Central memory CD8-positive, alpha-beta T cell (primary cell): Measurements from ENCODE around the gene GSX2.
"Not testable (repeated sequence)": the region's sequence is repeated elsewhere in the genome, so short reads cannot be mapped to it uniquely, and the experiment has no call there.

Experiments
- ATAC-seq: fragments of 150-1000 bp; cut with Tn5 transposase; replicated peaks from 2 replicates; pipeline ENCODE4 v1.10.0; 2022; ENCODE audit warnings: mild to moderate bottlenecking, moderate FRiP score, moderate number of reproducible peaks; ENCODE audit not compliant: poor library complexity, severe bottlenecking; ENCODE audit errors: extremely low read depth
- DNase-seq, 2 donors: peaks; one replicate each; pipeline ENCODE4 v3.0.0; 2021; ENCODE audit warnings: low spot score in 2 of 2
- H3K27ac Mint-ChIP-seq: one replicate; pipeline ENCODE4 v1.8.0; 2022; ENCODE audit warnings: low read depth, mild to moderate bottlenecking, moderate library complexity, mixed read lengths
- H3K27me3 Mint-ChIP-seq: one replicate; pipeline ENCODE4 v1.8.0; 2022; ENCODE audit warnings: mixed read lengths
- H3K36me3 Mint-ChIP-seq: one replicate; pipeline ENCODE4 v1.8.0; 2022; ENCODE audit warnings: mild to moderate bottlenecking, moderate library complexity, mixed read lengths; ENCODE audit not compliant: insufficient read depth
- H3K4me1 Mint-ChIP-seq: one replicate; pipeline ENCODE4 v1.8.0; 2022; ENCODE audit warnings: mixed read lengths
- H3K4me3 Mint-ChIP-seq: one replicate; pipeline ENCODE4 v1.8.0; 2022; ENCODE audit warnings: mild to moderate bottlenecking, moderate library complexity, mixed read lengths
- H3K9me3 Mint-ChIP-seq: one replicate; pipeline ENCODE4 v1.8.0; 2022; ENCODE audit warnings: mixed read lengths

Gene GSX2

GRCh38 chr4:54099287-54099747 is 646 bp upstream of the GSX2 start:
- H3K4me1 Mint-ChIP-seq: peaks cover 28% of the 10 kb centered on the region

DNA sequence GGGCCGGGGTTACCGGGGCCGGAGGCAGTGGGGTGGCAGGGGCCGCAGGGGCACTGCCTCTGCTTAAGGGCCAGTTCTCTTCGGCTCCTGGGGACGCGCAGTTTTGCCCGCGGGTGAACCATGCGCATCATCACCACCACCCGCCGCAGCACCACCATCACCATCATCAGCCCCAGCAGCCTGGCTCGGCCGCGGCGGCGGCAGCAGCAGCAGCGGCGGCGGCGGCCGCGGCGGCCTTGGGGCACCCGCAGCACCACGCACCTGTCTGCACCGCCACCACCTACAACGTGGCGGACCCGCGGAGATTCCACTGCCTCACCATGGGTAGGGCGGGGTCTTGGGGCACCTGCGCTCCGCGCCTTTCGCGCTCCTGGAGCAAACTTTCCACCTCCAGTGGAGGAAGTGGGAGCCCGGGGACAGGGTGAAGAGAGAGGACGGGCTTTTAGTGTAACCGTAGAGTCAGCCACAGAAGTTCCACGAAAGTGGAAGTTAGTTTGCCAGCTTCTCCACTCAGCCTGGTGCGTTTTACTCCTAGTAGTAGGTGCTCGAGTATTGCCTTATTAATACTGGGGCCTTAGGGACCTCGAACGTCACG is 729 bp downstream of the GSX2 start:
- DNase-seq (no peak), ATAC-seq (peak; percentile 46)
- H3K9me3 Mint-ChIP-seq: no peaks in the 10 kb centered on the region
- H3K27ac Mint-ChIP-seq: no peak overlapping the region
- peaks cover 28% of the 10 kb centered on the region for H3K4me1 Mint-ChIP-seq
- H3K36me3 Mint-ChIP-seq: peaks cover 2% of the 10 kb centered on the region
- H3K27me3 Mint-ChIP-seq: peaks cover 97% of the 10 kb centered on the region
- peak overlapping the region; percentile 65 for H3K4me3 Mint-ChIP-seq

More at GRCh38 chr4:54099287-54099747, 646 bp upstream of the GSX2 start:
- H3K36me3 Mint-ChIP-seq: peaks cover 2% of the 10 kb centered on the region
- peak overlapping the region; percentile 65 for H3K4me3 Mint-ChIP-seq
- ATAC-seq (no peak), DNase-seq (no peak)
- H3K9me3 Mint-ChIP-seq: no peaks in the 10 kb centered on the region
- H3K27ac Mint-ChIP-seq: no peak overlapping the region
- H3K27me3 Mint-ChIP-seq: peaks cover 97% of the 10 kb centered on the region

DNA sequence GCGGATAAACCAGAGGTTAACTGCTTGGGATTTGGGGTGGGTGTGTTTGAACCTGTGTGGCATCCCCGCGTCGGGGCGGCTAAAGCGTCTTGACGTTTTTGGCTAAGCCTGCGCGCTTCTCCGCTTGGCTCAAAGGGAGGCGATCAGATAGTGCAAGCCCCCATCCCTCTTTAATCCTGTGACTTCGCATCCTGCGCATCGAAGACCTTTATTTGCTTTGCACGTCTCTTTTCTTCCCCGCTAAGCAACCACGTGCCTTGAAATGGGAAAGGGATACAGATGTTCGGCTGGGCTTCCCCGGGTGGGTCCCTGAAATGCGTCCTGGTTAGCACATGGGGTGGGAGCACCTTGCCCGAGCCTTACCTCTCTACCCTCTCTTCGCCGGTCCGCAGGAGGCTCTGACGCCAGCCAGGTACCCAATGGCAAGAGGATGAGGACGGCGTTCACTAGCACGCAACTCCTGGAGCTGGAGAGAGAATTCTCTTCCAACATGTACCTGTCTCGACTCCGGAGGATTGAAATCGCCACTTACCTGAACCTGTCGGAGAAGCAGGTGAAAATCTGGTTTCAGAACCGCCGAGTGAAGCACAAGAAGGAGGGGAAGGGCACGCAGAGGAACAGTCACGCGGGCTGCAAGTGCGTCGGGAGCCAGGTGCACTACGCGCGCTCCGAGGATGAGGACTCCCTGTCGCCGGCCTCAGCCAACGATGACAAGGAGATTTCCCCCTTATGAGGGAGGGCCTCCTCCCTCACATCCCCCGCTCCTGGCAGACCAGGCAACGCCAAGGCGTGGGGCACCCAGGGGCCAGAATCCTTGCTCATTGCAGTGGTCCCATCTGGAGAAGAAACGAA is 1.5 kb downstream of the GSX2 start:
- peaks cover 96% of the 10 kb centered on the region for H3K27me3 Mint-ChIP-seq
- no peak overlapping the region for H3K27ac Mint-ChIP-seq
- peaks cover 28% of the 10 kb centered on the region for H3K4me1 Mint-ChIP-seq
- H3K4me3 Mint-ChIP-seq: peak overlapping the region; percentile 65
- H3K36me3 Mint-ChIP-seq: peaks cover 2% of the 10 kb centered on the region
- DNase-seq (no peak), ATAC-seq (no peak)
- H3K9me3 Mint-ChIP-seq: no peaks in the 10 kb centered on the region

DNA sequence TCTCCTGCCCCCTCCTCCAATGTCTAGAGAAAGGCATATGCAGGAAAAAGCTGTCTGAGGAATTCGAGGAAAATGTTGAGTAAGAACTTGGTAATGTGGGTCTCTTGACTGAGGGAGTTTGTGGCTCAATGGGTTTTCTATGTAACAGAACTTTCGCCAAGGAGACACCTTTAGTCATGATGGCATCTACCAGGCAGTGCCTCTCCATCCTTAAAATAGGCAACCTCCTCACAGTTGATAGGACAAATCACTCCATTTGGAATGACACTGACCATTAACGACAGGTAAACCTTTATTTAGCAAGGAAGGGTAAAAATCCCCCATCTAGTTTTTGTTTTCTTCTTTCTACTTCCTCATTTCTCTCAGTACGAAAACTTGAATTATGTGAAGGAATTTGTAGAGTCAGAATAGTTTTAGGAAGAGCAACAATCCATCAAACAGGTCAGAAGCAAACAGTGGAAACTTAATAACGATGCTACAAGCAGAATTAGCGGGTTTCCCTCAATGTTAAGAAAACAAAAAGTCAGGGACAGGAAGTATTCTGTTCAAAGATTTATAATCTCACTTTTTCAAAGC is 2.7 kb downstream of the GSX2 start:
- H3K4me3 Mint-ChIP-seq: no peak overlapping the region
- H3K9me3 Mint-ChIP-seq: no peaks in the 10 kb centered on the region
- H3K27me3 Mint-ChIP-seq: peaks cover 96% of the 10 kb centered on the region
- DNase-seq (no peak), ATAC-seq (no peak)
- H3K36me3 Mint-ChIP-seq: peaks cover 4% of the 10 kb centered on the region
- H3K4me1 Mint-ChIP-seq: peaks cover 34% of the 10 kb centered on the region
- H3K27ac Mint-ChIP-seq: no peak overlapping the region

DNA sequence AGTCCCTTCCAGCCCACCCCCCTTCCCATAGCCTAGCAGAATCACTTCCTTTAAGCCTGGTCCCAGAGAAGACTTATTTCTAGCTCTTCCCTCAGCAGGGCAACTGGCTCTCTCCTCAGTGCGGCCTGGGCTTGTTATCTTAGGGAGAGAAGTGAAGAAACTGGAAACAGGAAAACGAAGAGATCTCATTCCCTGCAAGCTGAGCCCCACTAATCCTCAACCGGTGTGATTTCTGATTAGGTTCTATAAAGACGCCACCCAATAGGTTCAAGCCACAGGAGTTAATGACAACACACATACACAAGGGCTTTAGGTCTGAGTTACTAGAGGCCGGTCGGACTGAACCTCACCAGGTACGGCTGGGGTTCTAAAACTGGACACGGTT is 3.2 kb downstream of the GSX2 start:
- DNase-seq (no peak), ATAC-seq (no peak)
- peaks cover 96% of the 10 kb centered on the region for H3K27me3 Mint-ChIP-seq
- H3K4me3 Mint-ChIP-seq: no peak overlapping the region
- no peaks in the 10 kb centered on the region for H3K9me3 Mint-ChIP-seq
- peaks cover 37% of the 10 kb centered on the region for H3K4me1 Mint-ChIP-seq
- no peak overlapping the region for H3K27ac Mint-ChIP-seq
- H3K36me3 Mint-ChIP-seq: peaks cover 4% of the 10 kb centered on the region

GRCh38 chr4:54104907-54105306 is 4.9 kb downstream of the GSX2 start:
- Mint-ChIP-seq H3K27ac (no peak overlapping the region), H3K4me3 (no peak overlapping the region), H3K9me3 (no peaks in the 10 kb centered on the region), H3K36me3 (peaks cover 4% of the 10 kb centered on the region), H3K27me3 (peaks cover 95% of the 10 kb centered on the region), H3K4me1 (peaks cover 30% of the 10 kb centered on the region)
- ATAC-seq (no peak), DNase-seq (no peak)

DNA sequence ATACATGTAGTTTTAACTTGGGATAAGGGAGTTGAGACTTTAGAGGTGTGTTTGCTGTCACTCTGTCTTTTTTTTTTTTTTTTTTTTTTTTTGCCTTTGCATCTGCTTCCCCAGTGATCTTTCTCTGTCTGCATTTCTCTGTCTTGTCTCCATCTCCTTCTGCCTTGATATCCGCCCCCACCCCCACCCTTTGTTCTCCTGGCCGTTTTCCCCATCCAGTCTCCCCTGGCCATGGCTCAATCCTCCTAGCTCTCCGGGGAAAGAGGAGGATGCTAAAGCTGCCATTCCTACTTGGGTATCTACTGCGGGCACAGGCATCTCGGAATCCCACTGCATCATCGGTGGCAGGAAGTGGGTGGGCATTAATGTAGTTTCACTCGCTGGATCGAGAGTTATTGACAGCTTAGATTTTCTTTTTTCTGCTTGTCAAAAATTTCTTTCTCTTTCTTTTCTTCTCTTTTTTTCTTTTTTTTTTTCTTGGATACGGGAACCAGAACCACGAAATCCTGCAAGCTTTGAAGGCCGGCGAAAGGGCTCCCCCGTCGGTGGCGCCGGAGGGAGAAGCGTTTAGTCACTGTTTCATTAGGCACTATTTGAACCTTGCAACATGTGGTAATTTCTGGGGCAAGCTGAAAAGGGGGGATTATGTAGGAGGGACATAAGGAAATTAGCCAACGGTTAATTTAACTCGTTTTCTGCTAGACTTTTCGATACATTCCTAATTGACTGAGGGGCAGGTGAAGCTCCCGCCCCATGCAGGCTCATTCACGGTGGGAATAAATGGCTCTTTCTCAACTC is 8.2 kb downstream of the GSX2 start:
- peak overlapping the region; percentile 53 for H3K4me3 Mint-ChIP-seq
- ATAC-seq (no peak), DNase-seq (no peak)
- H3K9me3 Mint-ChIP-seq: no peaks in the 10 kb centered on the region
- peaks cover 95% of the 10 kb centered on the region for H3K27me3 Mint-ChIP-seq
- H3K4me1 Mint-ChIP-seq: peaks cover 13% of the 10 kb centered on the region
- peaks cover 6% of the 10 kb centered on the region for H3K36me3 Mint-ChIP-seq
- no peak overlapping the region for H3K27ac Mint-ChIP-seq

- no peaks in the 10 kb centered on the region for H3K9me3 Mint-ChIP-seq
- no peak for DNase-seq
- peaks cover 13% of the 10 kb centered on the region for H3K4me1 Mint-ChIP-seq
- H3K27ac Mint-ChIP-seq: no peak overlapping the region
- no peak overlapping the region for H3K4me3 Mint-ChIP-seq
- H3K27me3 Mint-ChIP-seq: peaks cover 82% of the 10 kb centered on the region
- H3K36me3 Mint-ChIP-seq: peaks cover 4% of the 10 kb centered on the region
- ATAC-seq: no peak
Observed at GRCh38 chr4:54109241-54110018, 9.5 kb downstream of the GSX2 start.

DNA sequence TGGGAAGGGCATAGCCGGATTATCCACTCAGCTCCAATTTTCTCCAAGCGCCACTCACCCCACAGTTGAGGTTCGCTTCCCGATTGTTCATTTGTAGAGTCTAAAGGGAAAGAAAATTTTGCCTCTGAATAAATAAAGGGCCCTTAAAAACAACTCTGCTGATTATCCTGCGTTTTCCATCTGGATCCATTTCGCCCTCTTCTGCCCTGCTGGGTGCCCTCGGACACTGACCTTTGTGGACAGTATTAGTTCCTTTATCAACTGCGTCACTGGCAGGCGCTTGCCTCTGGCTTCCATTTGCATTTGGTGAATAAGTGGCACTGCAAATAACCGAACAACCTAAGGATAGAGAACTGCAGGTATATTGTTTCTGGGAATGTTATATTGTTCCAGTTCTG is 10.1 kb downstream of the GSX2 start:
- H3K27me3 Mint-ChIP-seq: peaks cover 82% of the 10 kb centered on the region
- no peak overlapping the region for H3K4me3 Mint-ChIP-seq
- H3K27ac Mint-ChIP-seq: no peak overlapping the region
- H3K36me3 Mint-ChIP-seq: peaks cover 4% of the 10 kb centered on the region
- H3K9me3 Mint-ChIP-seq: no peaks in the 10 kb centered on the region
- peaks cover 13% of the 10 kb centered on the region for H3K4me1 Mint-ChIP-seq
- ATAC-seq (no peak), DNase-seq (no peak)

DNA sequence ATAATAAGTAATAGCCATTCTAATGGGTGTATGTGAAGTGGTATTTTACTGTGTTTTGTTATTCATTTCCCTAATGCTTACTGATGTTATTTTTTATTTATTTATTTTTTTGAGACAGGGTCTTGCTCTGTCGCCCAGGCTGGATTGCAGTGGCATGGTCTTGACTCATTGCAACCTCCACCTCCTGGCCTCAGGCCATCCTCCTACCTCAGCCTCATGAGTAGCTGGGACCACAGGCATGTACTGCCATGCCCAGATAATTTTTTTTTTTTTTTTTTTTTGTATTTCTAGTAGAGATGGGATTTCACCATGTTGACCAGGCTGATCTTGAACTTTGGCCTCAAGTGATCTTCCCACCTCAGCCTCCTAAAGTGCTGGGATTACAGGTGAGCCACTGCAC is 13.2 kb downstream of the GSX2 start:
- not testable (repeated sequence) for H3K4me1 Mint-ChIP-seq, ATAC-seq, H3K27ac Mint-ChIP-seq, H3K4me3 Mint-ChIP-seq, DNase-seq, H3K36me3 Mint-ChIP-seq, H3K9me3 Mint-ChIP-seq
- H3K27me3 Mint-ChIP-seq: peaks cover 77% of the 10 kb centered on the region

DNA sequence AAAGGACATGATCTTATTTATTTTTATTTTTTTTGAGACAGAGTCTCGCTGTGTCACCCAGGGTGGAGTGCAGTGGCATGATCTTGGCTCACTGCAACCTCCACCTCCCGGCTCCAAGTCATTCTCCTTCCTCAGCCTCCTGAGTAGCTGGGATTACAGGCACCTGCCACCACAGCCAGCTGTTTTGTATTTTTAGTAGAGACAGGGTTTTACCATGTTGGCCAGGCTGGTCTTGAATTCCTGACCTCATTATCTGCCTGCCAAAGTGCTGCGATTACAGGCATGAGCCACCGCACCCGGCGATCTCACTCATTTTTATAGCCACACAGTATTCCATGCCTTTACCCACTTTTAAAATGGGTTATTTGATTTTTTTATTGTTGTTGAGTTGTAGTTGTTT is 16.3 kb downstream of the GSX2 start:
- not testable (repeated sequence) for H3K4me1 Mint-ChIP-seq, H3K27ac Mint-ChIP-seq, H3K4me3 Mint-ChIP-seq, ATAC-seq, H3K9me3 Mint-ChIP-seq, DNase-seq, H3K36me3 Mint-ChIP-seq
- peaks cover 68% of the 10 kb centered on the region for H3K27me3 Mint-ChIP-seq
